LHCN-M2 (cell line): Measurements from ENCODE around the gene SUPT20HL2. TPM values are rescaled to one million over a fixed set of nuclear protein-coding genes. Genes with fewer than 3 reads are reported as not detected.

Experiments
- total RNA-seq: library from RNA; depleted of rRNA; stranded (reverse); fragments of >200 nt; gene quantifications from 2 replicates; pipeline ENCODE4 v1.2.3, GENCODE V29; 2014; rRNA removed

Gene SUPT20HL2
- total RNA-seq, 1 experiment from 2014 or later, result not detected

Other genes starting within 250 kb of the SUPT20HL2 start
- gene ZFX, start 164.3 kb downstream of the SUPT20HL2 start, total RNA-seq, result 22.7 and 23.6 TPM in 2 replicates
- gene SUPT20HL1, start 46.6 kb upstream of the SUPT20HL2 start, total RNA-seq, result not detected in 2 replicates
- 1.1 and 2.0 TPM in 2 replicates for gene PDK3, start 151.2 kb upstream of the SUPT20HL2 start, total RNA-seq